Measurements from ENCODE around the gene OR2B2.
"Not testable (repeated sequence)": the region's sequence is repeated elsewhere in the genome, so short reads cannot be mapped to it uniquely, and the experiment has no call there.

Gene OR2B2

GRCh38 chr6:27931209-27931608, 19.0 kb upstream of the OR2B2 start:
- DNase-seq (ENCODE audit: low spot score), result no peak
- no peak for TF ChIP-seq CTCF (IDR thresholded peaks at IDR 0.05; ENCODE audit: extremely low read depth, missing control alignments)

- not testable (repeated sequence) for DNase-seq (ENCODE audit: low spot score)
Observed at GRCh38 chr6:27929930-27930329, 17.7 kb upstream of the OR2B2 start.

GRCh38 chr6:27928041-27928440, 15.8 kb upstream of the OR2B2 start:
- DNase-seq (ENCODE audit: low spot score), result not testable (repeated sequence)

GRCh38 chr6:27924179-27924578, 12.0 kb upstream of the OR2B2 start:
- no peak for DNase-seq (ENCODE audit: low spot score)

GRCh38 chr6:27922949-27923348, 10.8 kb upstream of the OR2B2 start:
- DNase-seq (ENCODE audit: low spot score), result no peak
- TF ChIP-seq CTCF (IDR thresholded peaks at IDR 0.05; ENCODE audit: extremely low read depth, missing control alignments), result no peak

More at GRCh38 chr6:27924179-27924578, 12.0 kb upstream of the OR2B2 start:
- no peak for TF ChIP-seq CTCF (IDR thresholded peaks at IDR 0.05; ENCODE audit: extremely low read depth, missing control alignments)

GRCh38 chr6:27908017-27908416, 4.2 kb downstream of the OR2B2 start:
- TF ChIP-seq CTCF (IDR thresholded peaks at IDR 0.05; ENCODE audit: extremely low read depth, missing control alignments), result no peak
- DNase-seq (ENCODE audit: low spot score), result no peak

GRCh38 chr6:27902335-27903314, 9.6 kb downstream of the OR2B2 start:
- DNase-seq (ENCODE audit: low spot score), result peak; percentile 65
- no peak for TF ChIP-seq CTCF (IDR thresholded peaks at IDR 0.05; ENCODE audit: extremely low read depth, missing control alignments)

GRCh38 chr6:27901801-27902200, 10.4 kb downstream of the OR2B2 start:
- no peak for TF ChIP-seq CTCF (IDR thresholded peaks at IDR 0.05; ENCODE audit: extremely low read depth, missing control alignments)
- DNase-seq (ENCODE audit: low spot score), result no peak

- DNase-seq (ENCODE audit: low spot score), result not testable (repeated sequence)
Observed at GRCh38 chr6:27900197-27900596, 12.0 kb downstream of the OR2B2 start.
